ENCODE measurements around the gene CCDC86. TPM values are rescaled to one million over a fixed set of nuclear protein-coding genes. Genes with fewer than 3 reads are reported as not detected.

The CCDC86 gene
- total RNA-seq, 1 donor: 12.0 TPM

- no peak for TF ChIP-seq CTCF (IDR thresholded peaks at IDR 0.05; ENCODE audit: insufficient read depth, low read length)
- no peak overlapping the region for H3K4me3 ChIP-seq (ENCODE audit: low read depth, low read length)
- DNase-seq (ENCODE audit: low read depth): no peak
These were observed 32.8 kb downstream of the CCDC86 start for GRCh38 chr11:60874421-60875365.

GRCh38 chr11:60875366-60876167 lies 33.7 kb downstream of the CCDC86 start:
- TF ChIP-seq CTCF (IDR thresholded peaks at IDR 0.05; ENCODE audit: insufficient read depth, low read length): no peak
- no peak for DNase-seq (ENCODE audit: low read depth)
- no peak overlapping the region for H3K4me3 ChIP-seq (ENCODE audit: low read depth, low read length)

- DNase-seq (ENCODE audit: low read depth): no peak
- no peak overlapping the region for H3K4me3 ChIP-seq (ENCODE audit: low read depth, low read length)
- no peak for TF ChIP-seq CTCF (IDR thresholded peaks at IDR 0.05; ENCODE audit: insufficient read depth, low read length)
These were observed 34.2 kb downstream of the CCDC86 start for GRCh38 chr11:60876168-60876485.

- H3K4me3 ChIP-seq (ENCODE audit: low read depth, low read length): no peak overlapping the region
- no peak for DNase-seq (ENCODE audit: low read depth)
- no peak for TF ChIP-seq CTCF (IDR thresholded peaks at IDR 0.05; ENCODE audit: insufficient read depth, low read length)
These were observed 36.6 kb downstream of the CCDC86 start for GRCh38 chr11:60878245-60879101.

- no peak for TF ChIP-seq CTCF (IDR thresholded peaks at IDR 0.05; ENCODE audit: insufficient read depth, low read length)
- no peak overlapping the region for H3K4me3 ChIP-seq (ENCODE audit: low read depth, low read length)
- DNase-seq (ENCODE audit: low read depth): no peak
These were observed 37.2 kb downstream of the CCDC86 start for GRCh38 chr11:60879104-60879503.

GRCh38 chr11:60879971-60880588 lies 38.2 kb downstream of the CCDC86 start:
- TF ChIP-seq CTCF (IDR thresholded peaks at IDR 0.05; ENCODE audit: insufficient read depth, low read length): no peak
- H3K4me3 ChIP-seq (ENCODE audit: low read depth, low read length): no peak overlapping the region
- no peak for DNase-seq (ENCODE audit: low read depth)

Data from fibroblast of the aortic adventitia (primary cell).